K562 (cell line): Measurements from ENCODE around the gene SETD5. TPM values are rescaled to one million over a fixed set of nuclear protein-coding genes. Genes with fewer than 3 reads are reported as not detected.

Experiments
- ATAC-seq: fragments of 200-7000 bp; cut with Tn5 transposase; 3 replicates; pipeline ENCODE4 v1.9.1; 2020; ENCODE audit warnings: moderate library complexity
- BruUV-seq: library from RNA; stranded (reverse); fragments of 400-500 nt; replicated peaks from 2 replicates; lab custom pipeline; 2021; lab: Mats Ljungman, UMichigan
- CTCF ChIA-PET: fragments of 300-600 bp; formaldehyde crosslinking; extraction: SDS; loops from one replicate; lab custom pipeline; 2021; ENCODE audit warnings: low intra/inter-chr PET ratio; lab: Yijun Ruan, JAX
- POLR2A ChIA-PET: fragments of 300-600, 350-650 bp; sonication (Branson Sonifier 250); formaldehyde crosslinking; extraction: SDS; loops from one replicate; lab custom pipeline; 2021; ENCODE audit warnings: antibody characterized with exemption, inconsistent platforms; lab: Yijun Ruan, JAX
- DNase-seq, 4 experiments: peaks; one replicate each; pipeline versions ENCODE4 v3.0.0 to v3.0.0-alpha.2; 2011 to 2018; ENCODE audit warnings: low spot score in 3 of 4, mixed read lengths in 3 of 4; ENCODE audit errors: extremely low read depth in 1 of 4
- FAIRE-seq: peaks from 2 replicates; lab custom pipeline; 2011; peaks lifted over from hg19 to GRCh38; lab: Jason Lieb, UNC
- H2AFZ ChIP-seq: 2 replicates; pipeline ENCODE4 v1.6.0; 2011; ENCODE audit warnings: low read depth, low read length, control low read depth, inconsistent platforms
- H3K27ac ChIP-seq: fragments of 200-600 bp; 3 replicates; pipeline ENCODE4 v1.8.0; 2011; ENCODE audit warnings: low read depth, mild to moderate bottlenecking, control low read depth, inconsistent platforms, low read length, moderate library complexity, mixed read lengths; ENCODE audit errors: extremely low read depth
- H3K27me3 ChIP-seq, 2 experiments: fragments of 300-600 bp in 1 of 2; 2 replicates in 1 of 2; 3 replicates in 1 of 2; pipeline versions ENCODE4 v1.6.0 to v1.8.0; 2011; ENCODE audit warnings: inconsistent platforms in 2 of 2, low read length in 2 of 2, mild to moderate bottlenecking in 1 of 2, mixed read lengths in 1 of 2, moderate library complexity in 1 of 2; ENCODE audit not compliant: control insufficient read depth in 2 of 2, insufficient read depth in 2 of 2
- H3K36me3 ChIP-seq: fragments of 300-600 bp; 3 replicates; pipeline ENCODE4 v1.8.0; 2011; ENCODE audit warnings: mild to moderate bottlenecking, low read length, inconsistent platforms; ENCODE audit not compliant: control insufficient read depth, insufficient read depth
- H3K4me1 ChIP-seq, 2 experiments: fragments of 200-600 bp in 1 of 2; replicated peaks in 1 of 2; 2 replicates in 1 of 2; 3 replicates in 1 of 2; pipeline versions ENCODE4 v1.5.1 to v1.8.0; 2011; ENCODE audit warnings: inconsistent platforms in 2 of 2, low read length in 2 of 2, mild to moderate bottlenecking in 1 of 2, mixed read lengths in 1 of 2, moderate library complexity in 1 of 2; ENCODE audit not compliant: control insufficient read depth in 2 of 2, insufficient read depth in 2 of 2
- H3K4me2 ChIP-seq: 2 replicates; pipeline ENCODE4 v1.6.1; 2011; ENCODE audit warnings: low read length, control low read depth, inconsistent platforms, mixed read lengths; ENCODE audit not compliant: insufficient read depth
- H3K4me3 ChIP-seq: fragments of 200-600 bp; sonication (generic), shearing (Covaris generic); 2 replicates; pipeline ENCODE4 v1.5.1; 2016; ENCODE audit warnings: control low read depth, inconsistent platforms
- H3K79me2 ChIP-seq: fragments of 200-600 bp; 3 replicates; pipeline ENCODE4 v1.8.0; 2011; ENCODE audit warnings: low read length, inconsistent platforms; ENCODE audit not compliant: control insufficient read depth, insufficient read depth
- H3K9ac ChIP-seq, 2 experiments: 2 replicates each; pipeline versions ENCODE4 v1.6.0 to v1.6.1; 2011; ENCODE audit warnings: low read depth in 2 of 2, low read length in 2 of 2, control low read depth in 1 of 2, inconsistent platforms in 1 of 2, mild to moderate bottlenecking in 1 of 2, mixed read lengths in 1 of 2; ENCODE audit not compliant: insufficient read depth in 1 of 2
- H3K9me1 ChIP-seq: one replicate; pipeline ENCODE4 v1.6.0; 2011; ENCODE audit warnings: inconsistent platforms, mild to moderate bottlenecking, low read length, moderate library complexity; ENCODE audit not compliant: control insufficient read depth, insufficient read depth
- H3K9me3 ChIP-seq: replicated peaks from 2 replicates; pipeline ENCODE4 v1.5.1; 2011; ENCODE audit warnings: low read depth, low read length, inconsistent platforms; ENCODE audit not compliant: control insufficient read depth, insufficient read depth
- H4K20me1 ChIP-seq: replicated peaks from 2 replicates; pipeline ENCODE4 v1.6.1; 2011; ENCODE audit warnings: low read length, inconsistent platforms, mixed read lengths; ENCODE audit not compliant: control insufficient read depth, insufficient read depth
- CBFA2T3 ChIP-seq: fragments of 450-650 bp; IDR thresholded peaks from 2 replicates; pipeline ENCODE4 v1.6.1; 2017
- CBX5 ChIP-seq: IDR thresholded peaks from 2 replicates; pipeline ENCODE4 v1.6.1; 2014; ENCODE audit warnings: low read depth, borderline replicate concordance
- HMG20B ChIP-seq: fragments of 250-450 bp; sonication (Bioruptor Pico); IDR thresholded peaks from 2 replicates; pipeline ENCODE4 v1.5.0; 2021; ENCODE audit warnings: mild to moderate bottlenecking
- MTF1 ChIP-seq: fragments of 250-450 bp; sonication (Bioruptor Pico); IDR thresholded peaks from 2 replicates; pipeline ENCODE4 v1.9.0; 2021; ENCODE audit warnings: moderate library complexity, mild to moderate bottlenecking, inconsistent platforms, borderline replicate concordance
- NCOA6 ChIP-seq: fragments of 450-650 bp; IDR thresholded peaks from 2 replicates; pipeline ENCODE4 v1.6.1; 2017; ENCODE audit warnings: mild to moderate bottlenecking
- NFE2 ChIP-seq: IDR thresholded peaks from 2 replicates; pipeline ENCODE4 v1.6.1; 2014; ENCODE audit warnings: antibody characterized with exemption, low read depth
- PHF20 ChIP-seq: fragments of 450-650 bp; IDR thresholded peaks from 2 replicates; pipeline ENCODE4 v1.6.1; 2018; ENCODE audit not compliant: partially characterized antibody
- PRMT5 ChIP-seq: sonication (generic); formaldehyde crosslinking; IDR thresholded peaks from 2 replicates; pipeline ENCODE4 v1.5.0; 2020; ENCODE audit warnings: missing genetic modification reagents
- PTRF ChIP-seq: fragments of 450-650 bp; IDR thresholded peaks from 2 replicates; pipeline ENCODE4 v1.6.1; 2016; ENCODE audit warnings: mild to moderate bottlenecking, missing genetic modification characterization, missing compliant biosample characterization
- SREBF1 ChIP-seq: fragments of 150-350 bp; IDR thresholded peaks from 2 replicates; pipeline ENCODE4 v1.6.1; 2014; ENCODE audit warnings: antibody characterized with exemption, low read depth, low read length, borderline replicate concordance
- SREBF2 ChIP-seq: sonication (generic); formaldehyde crosslinking; IDR thresholded peaks from 2 replicates; pipeline ENCODE4 v1.4.0; 2020; ENCODE audit warnings: mild to moderate bottlenecking, missing genetic modification reagents
- ZNF232 ChIP-seq: sonication (generic); formaldehyde crosslinking; IDR thresholded peaks from 2 replicates; pipeline ENCODE4 v1.8.0; 2022; ENCODE audit warnings: mild to moderate bottlenecking, missing genetic modification reagents
- ZNF507 ChIP-seq: conservative IDR thresholded peaks from 2 replicates; pipeline ENCODE4 v1.6.1; 2017; ENCODE audit warnings: missing genetic modification characterization, missing compliant biosample characterization
- ZNF699 ChIP-seq: fragments of 250-450 bp; sonication (Bioruptor Pico); IDR thresholded peaks from 2 replicates; pipeline ENCODE4 v1.8.0; 2021; ENCODE audit warnings: mild to moderate bottlenecking, moderate library complexity; ENCODE audit not compliant: insufficient replicate concordance
- WGBS: fragments of 100-300 bp; shearing (Covaris generic); methylation state at CpG from one replicate; pipeline ENCODE4 v1.1.6; 2016; ENCODE audit warnings: low coverage, mixed read lengths; ENCODE audit not compliant: insufficient coverage; ENCODE audit errors: missing lambda C conversion rate; 5-methylcytosine and 5-hydroxymethylcytosine counted together
- in situ Hi-C: fragments of 300-500 bp; cut with MboI; formaldehyde crosslinking; loops from 4 replicates; pipeline ENCODE4 v1.15.0; 2018; ENCODE audit warnings: inconsistent platforms, mixed read lengths
- intact Hi-C: fragments of 100-400 bp; cut with micrococcal nuclease; formaldehyde crosslinking; loops from 2 replicates; pipeline ENCODE4 v1.14.2; 2022
- polyA plus RNA-seq, 8 experiments: library from polyadenylated mRNA; depleted of rRNA in 4 of 8; stranded (reverse) in 5 of 8; unstranded in 3 of 8; fragments of >200 nt; fragmentation: Nextera tagmentation in 2 of 8; fragmentation: Illumina TruSeq in 1 of 8; extraction: Ambion mirVana in 2 of 8; extraction: Trizol in 1 of 8; gene quantifications; 2 replicates each; pipeline versions ENCODE4 v1.2.1 to v1.2.3, GENCODE V29; 2011 to 2014; ENCODE audit warnings: inconsistent platforms in 1 of 8, missing spikeins in 1 of 8
- total RNA-seq, 7 experiments: library from RNA; depleted of rRNA in 6 of 7; stranded (reverse); fragments of >200 nt in 6 of 7; fragmentation: Illumina TruSeq in 2 of 7; extraction: Trizol in 2 of 7; gene quantifications; 2 replicates each; pipeline versions ENCODE4 v1.2.1 to v1.2.3, GENCODE V29; 2011 to 2021; ENCODE audit warnings: low replicate concordance in 1 of 7
- TF ChIP-seq, protein P1 (sequence below): sonication (generic); formaldehyde crosslinking; IDR thresholded peaks from 2 replicates; pipeline ENCODE4 v1.8.0; 2022; ENCODE audit warnings: mild to moderate bottlenecking, missing genetic modification reagents
- TF ChIP-seq, protein P2 (sequence below): sonication (generic); formaldehyde crosslinking; IDR thresholded peaks from 2 replicates; pipeline ENCODE4 v1.8.1; 2023; ENCODE audit warnings: mild to moderate bottlenecking, missing genetic modification reagents

The SETD5 gene
- total and polyA plus RNA-seq, 9 of the 15 experiments (the other 6 are each of a cell fraction or from before 2014, with no cell fraction given): 20.8 to 135 (median 87.2) TPM

DNA sequence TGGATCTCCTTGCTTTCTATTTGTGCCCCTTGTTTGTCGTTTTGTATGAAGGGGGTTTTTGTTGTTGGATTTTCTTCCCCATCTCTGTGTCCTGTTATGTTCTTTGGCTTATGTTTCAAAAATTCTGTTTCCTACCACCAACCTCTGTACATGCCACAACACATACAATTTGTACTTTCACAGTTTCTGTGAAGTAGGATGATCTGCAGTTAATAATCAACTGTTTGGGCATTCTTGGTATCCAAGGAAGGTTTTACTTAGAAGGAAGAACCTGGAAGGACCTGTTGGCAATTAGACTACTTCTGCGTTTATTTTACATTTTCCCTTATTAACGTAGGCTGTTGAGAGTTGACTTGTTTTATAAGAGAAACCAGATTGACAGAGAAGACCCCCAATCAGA lies 8.3 kb downstream of the SETD5 start:
- no peak for FAIRE-seq
- Histone ChIP-seq H3K27me3 (no peaks in the 10 kb centered on the region), H3K9ac (no peak overlapping the region), H3K79me2 (peaks cover 100% of the 10 kb centered on the region), H3K9me1 (no peaks in the 10 kb centered on the region), H3K4me1 (peaks cover 3 to 49% of the 10 kb centered on the region in 2 experiments; a peak in 4 of 5 replicates), H3K9me3 (no peaks in the 10 kb centered on the region), H3K36me3 (peaks cover 9% of the 10 kb centered on the region; the same call in 2 of the 3 replicates), H3K27ac (no peak overlapping the region), H2AFZ (no peak overlapping the region), H3K4me3 (no peak overlapping the region), H4K20me1 (peaks cover 53% of the 10 kb centered on the region), H3K4me2 (no peak overlapping the region)
- WGBS: 83% methylated on average over 3 of the region's 3 CpGs
- no TSS peak for BruUV-seq
- TF ChIP-seq NFE2: no peak
- TF ChIP-seq CBFA2T3: no peak
- TF ChIP-seq SREBF2: no peak
- no peak for TF ChIP-seq PRMT5
- no peak for TF ChIP-seq PHF20
- no peak for TF ChIP-seq HMG20B (CRISPR knock-in tag)
- no peak for TF ChIP-seq ZNF699 (CRISPR knock-in tag)
- TF ChIP-seq ZNF232 (CRISPR knock-in tag): no peak
- TF ChIP-seq, protein P1, sequence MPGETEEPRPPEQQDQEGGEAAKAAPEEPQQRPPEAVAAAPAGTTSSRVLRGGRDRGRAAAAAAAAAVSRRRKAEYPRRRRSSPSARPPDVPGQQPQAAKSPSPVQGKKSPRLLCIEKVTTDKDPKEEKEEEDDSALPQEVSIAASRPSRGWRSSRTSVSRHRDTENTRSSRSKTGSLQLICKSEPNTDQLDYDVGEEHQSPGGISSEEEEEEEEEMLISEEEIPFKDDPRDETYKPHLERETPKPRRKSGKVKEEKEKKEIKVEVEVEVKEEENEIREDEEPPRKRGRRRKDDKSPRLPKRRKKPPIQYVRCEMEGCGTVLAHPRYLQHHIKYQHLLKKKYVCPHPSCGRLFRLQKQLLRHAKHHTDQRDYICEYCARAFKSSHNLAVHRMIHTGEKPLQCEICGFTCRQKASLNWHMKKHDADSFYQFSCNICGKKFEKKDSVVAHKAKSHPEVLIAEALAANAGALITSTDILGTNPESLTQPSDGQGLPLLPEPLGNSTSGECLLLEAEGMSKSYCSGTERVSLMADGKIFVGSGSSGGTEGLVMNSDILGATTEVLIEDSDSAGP (CRISPR knock-in tag): no peak
- no peak for TF ChIP-seq ZNF507 (tag)
- no peak for TF ChIP-seq NCOA6
- TF ChIP-seq PTRF: no peak
- no peak for TF ChIP-seq SREBF1
- TF ChIP-seq CBX5: no peak
- no peak for TF ChIP-seq MTF1
- TF ChIP-seq, protein P2, sequence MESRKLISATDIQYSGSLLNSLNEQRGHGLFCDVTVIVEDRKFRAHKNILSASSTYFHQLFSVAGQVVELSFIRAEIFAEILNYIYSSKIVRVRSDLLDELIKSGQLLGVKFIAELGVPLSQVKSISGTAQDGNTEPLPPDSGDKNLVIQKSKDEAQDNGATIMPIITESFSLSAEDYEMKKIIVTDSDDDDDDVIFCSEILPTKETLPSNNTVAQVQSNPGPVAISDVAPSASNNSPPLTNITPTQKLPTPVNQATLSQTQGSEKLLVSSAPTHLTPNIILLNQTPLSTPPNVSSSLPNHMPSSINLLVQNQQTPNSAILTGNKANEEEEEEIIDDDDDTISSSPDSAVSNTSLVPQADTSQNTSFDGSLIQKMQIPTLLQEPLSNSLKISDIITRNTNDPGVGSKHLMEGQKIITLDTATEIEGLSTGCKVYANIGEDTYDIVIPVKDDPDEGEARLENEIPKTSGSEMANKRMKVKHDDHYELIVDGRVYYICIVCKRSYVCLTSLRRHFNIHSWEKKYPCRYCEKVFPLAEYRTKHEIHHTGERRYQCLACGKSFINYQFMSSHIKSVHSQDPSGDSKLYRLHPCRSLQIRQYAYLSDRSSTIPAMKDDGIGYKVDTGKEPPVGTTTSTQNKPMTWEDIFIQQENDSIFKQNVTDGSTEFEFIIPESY (CRISPR knock-in tag): no peak
- in situ Hi-C loops (no loop called here), intact Hi-C loops (no loop called here)
- no peak for ATAC-seq
- ChIA-PET POLR2A (interaction anchor here (0.6 to 3.5 kb wide), 3 partner anchors 10 to 17 kb away, joined by 3 to 33 read pairs (median 17); no protein-coding TSS in a partner anchor), CTCF (no interaction called here)
- DNase-seq: no peak
